ENCODE measurements around the gene DRICH1.
"Not testable (repeated sequence)": the region's sequence is repeated elsewhere in the genome, so short reads cannot be mapped to it uniquely, and the experiment has no call there.

The DRICH1 gene

DNA sequence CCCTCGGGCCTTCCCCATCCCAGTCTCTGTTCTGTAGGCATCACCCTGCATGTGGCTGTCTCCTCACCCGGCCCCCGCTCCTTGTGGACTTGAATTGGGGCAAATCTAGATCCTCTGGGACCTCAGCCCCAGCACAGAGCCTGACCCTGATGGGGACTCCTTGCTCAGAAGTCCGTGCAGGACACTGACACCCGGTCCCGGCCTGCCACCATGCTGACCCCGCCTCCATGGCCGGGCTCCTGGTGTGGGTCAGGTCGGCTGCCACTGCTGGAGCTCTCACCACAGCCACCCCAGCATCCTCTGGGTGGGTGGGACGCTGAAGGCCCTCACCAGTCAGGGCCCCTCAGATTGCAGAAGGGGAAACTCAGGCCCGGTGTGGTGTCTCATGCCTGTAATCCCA lies 53.8 kb downstream of the DRICH1 start:
- H3K9me3 ChIP-seq (ENCODE audit: control insufficient read depth in 1 of 2, low read length in 2 of 2), result no peaks in the 10 kb centered on the region
- no peaks in the 10 kb centered on the region for H3K4me1 ChIP-seq (ENCODE audit: control insufficient read depth in 1 of 2, insufficient read depth in 2 of 2, low read length in 2 of 2)
- no peaks in the 10 kb centered on the region for H3K27me3 ChIP-seq (ENCODE audit: control insufficient read depth in 1 of 2, insufficient read depth in 2 of 2, low read length in 2 of 2)
- H3K36me3 ChIP-seq (ENCODE audit: control insufficient read depth in 1 of 2, insufficient read depth in 2 of 2, low read length in 2 of 2), result no peaks in the 10 kb centered on the region
- no peak overlapping the region for H3K27ac ChIP-seq (ENCODE audit: low read depth, low read length)
- H3K9ac ChIP-seq (ENCODE audit: low read depth in 1 of 2, low read length in 2 of 2), result no peak overlapping the region
- H3K4me3 ChIP-seq (ENCODE audit: low read depth in 1 of 2, low read length in 2 of 2), result no peak overlapping the region

DNA sequence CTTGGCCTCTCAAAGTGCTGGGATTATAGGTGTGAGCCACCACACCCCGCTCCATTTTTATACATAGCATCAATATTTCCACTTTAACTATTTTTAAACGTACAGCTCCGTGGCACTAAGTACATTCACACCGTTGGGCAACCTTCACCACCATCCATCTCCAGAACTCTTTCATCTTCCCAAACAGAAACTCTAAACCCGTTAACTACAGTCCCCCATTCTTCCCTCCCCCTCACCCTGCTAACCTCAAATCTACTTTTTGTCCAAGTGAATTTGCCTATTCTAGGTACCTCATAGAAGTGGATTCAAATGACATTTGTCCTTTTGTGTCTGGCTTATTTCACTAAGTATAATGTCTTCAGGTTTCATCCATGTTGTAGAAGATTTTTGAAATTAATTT lies 55.4 kb downstream of the DRICH1 start:
- no peak overlapping the region for H3K27ac ChIP-seq (ENCODE audit: low read depth, low read length)

DNA sequence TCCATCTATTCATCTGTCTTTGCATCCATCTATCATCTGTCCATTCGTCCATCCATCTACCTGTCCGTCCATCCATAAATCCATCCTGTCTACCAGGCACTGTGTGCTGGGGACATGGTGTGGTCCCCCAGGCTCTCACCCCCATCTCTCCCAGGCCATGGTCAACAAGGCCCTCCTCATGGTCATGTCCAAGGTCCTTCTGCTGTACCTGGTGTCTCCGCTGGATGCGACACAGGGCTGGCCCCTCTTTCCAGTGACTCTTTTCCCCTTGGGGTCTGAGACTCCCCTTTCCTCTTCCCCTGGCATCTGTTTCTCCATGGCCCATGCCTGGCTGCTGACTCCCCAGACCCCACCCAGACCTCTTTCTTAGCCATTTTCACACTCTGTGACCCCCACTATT lies 56.5 kb downstream of the DRICH1 start:
- no peaks in the 10 kb centered on the region for H3K9me3 ChIP-seq (ENCODE audit: control insufficient read depth in 1 of 2, low read length in 2 of 2)

More for the DNA sequence above, 55.4 kb downstream of the DRICH1 start:
- Histone ChIP-seq H3K4me1 (ENCODE audit: control insufficient read depth in 1 of 2, insufficient read depth in 2 of 2, low read length in 2 of 2) (no peaks in the 10 kb centered on the region), H3K9me3 (ENCODE audit: control insufficient read depth in 1 of 2, low read length in 2 of 2) (no peaks in the 10 kb centered on the region), H3K4me3 (ENCODE audit: low read depth in 1 of 2, low read length in 2 of 2) (no peak overlapping the region), H3K9ac (ENCODE audit: low read depth in 1 of 2, low read length in 2 of 2) (no peak overlapping the region), H3K27me3 (ENCODE audit: control insufficient read depth in 1 of 2, insufficient read depth in 2 of 2, low read length in 2 of 2) (no peaks in the 10 kb centered on the region), H3K36me3 (ENCODE audit: control insufficient read depth in 1 of 2, insufficient read depth in 2 of 2, low read length in 2 of 2) (no peaks in the 10 kb centered on the region)

DNA sequence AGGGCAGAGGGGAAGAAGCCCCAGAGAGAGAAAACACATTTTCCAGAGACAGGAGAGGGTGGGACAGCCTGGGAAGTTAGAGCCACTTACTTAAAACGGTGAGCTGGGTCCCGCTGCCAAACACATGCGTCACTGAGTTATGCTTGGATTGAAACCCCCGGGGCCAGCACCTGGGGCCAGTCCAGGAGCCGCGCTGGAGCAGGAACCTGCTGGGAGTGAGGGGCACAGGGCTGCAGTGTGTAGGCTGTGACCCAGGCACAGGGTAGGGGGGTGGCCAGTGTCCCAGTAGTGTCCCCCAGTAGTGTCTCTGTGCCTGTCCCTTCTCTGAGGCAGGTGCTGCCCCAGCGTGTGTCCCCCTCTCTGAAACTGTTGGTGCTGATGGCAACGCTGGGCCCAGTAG lies 57.2 kb downstream of the DRICH1 start:
- Histone ChIP-seq H3K27me3 (ENCODE audit: control insufficient read depth in 1 of 2, insufficient read depth in 2 of 2, low read length in 2 of 2) (no peaks in the 10 kb centered on the region), H3K4me1 (ENCODE audit: control insufficient read depth in 1 of 2, insufficient read depth in 2 of 2, low read length in 2 of 2) (no peaks in the 10 kb centered on the region), H3K27ac (ENCODE audit: low read depth, low read length) (no peak overlapping the region), H3K4me3 (ENCODE audit: low read depth in 1 of 2, low read length in 2 of 2) (no peak overlapping the region), H3K9me3 (ENCODE audit: control insufficient read depth in 1 of 2, low read length in 2 of 2) (no peaks in the 10 kb centered on the region), H3K9ac (ENCODE audit: low read depth in 1 of 2, low read length in 2 of 2) (no peak overlapping the region), H3K36me3 (ENCODE audit: control insufficient read depth in 1 of 2, insufficient read depth in 2 of 2, low read length in 2 of 2) (no peaks in the 10 kb centered on the region)

More for the DNA sequence above, 56.5 kb downstream of the DRICH1 start:
- Histone ChIP-seq H3K27me3 (ENCODE audit: control insufficient read depth in 1 of 2, insufficient read depth in 2 of 2, low read length in 2 of 2) (no peaks in the 10 kb centered on the region), H3K4me3 (ENCODE audit: low read depth in 1 of 2, low read length in 2 of 2) (no peak overlapping the region), H3K4me1 (ENCODE audit: control insufficient read depth in 1 of 2, insufficient read depth in 2 of 2, low read length in 2 of 2) (no peaks in the 10 kb centered on the region), H3K27ac (ENCODE audit: low read depth, low read length) (no peak overlapping the region), H3K9ac (ENCODE audit: low read depth in 1 of 2, low read length in 2 of 2) (no peak overlapping the region), H3K36me3 (ENCODE audit: control insufficient read depth in 1 of 2, insufficient read depth in 2 of 2, low read length in 2 of 2) (no peaks in the 10 kb centered on the region)

DNA sequence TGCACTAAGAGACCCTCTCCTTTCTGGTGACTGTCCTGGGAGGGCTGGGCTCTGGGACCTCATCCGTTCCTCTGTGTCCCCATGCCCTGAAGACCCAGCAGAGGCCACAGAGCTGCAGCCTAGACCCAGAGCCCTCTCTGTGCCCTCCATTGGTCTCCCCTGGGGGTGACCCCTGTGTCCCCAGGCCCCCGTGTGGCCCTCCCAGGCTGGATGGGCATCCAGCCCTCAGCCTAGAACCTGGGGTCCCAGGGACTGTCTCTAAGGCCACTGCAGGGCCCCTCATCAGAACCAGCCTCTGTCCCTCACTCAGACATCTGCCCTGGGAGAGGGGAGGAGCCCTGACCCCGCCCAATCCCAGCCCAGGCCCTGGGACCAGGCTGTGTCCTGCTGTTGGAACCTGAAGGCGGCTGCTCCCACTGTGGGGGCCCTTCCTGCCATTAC lies 57.7 kb downstream of the DRICH1 start:
- H3K4me3 ChIP-seq (ENCODE audit: low read depth in 1 of 2, low read length in 2 of 2), result no peak overlapping the region
- H3K27ac ChIP-seq (ENCODE audit: low read depth, low read length), result no peak overlapping the region
- no peaks in the 10 kb centered on the region for H3K9me3 ChIP-seq (ENCODE audit: control insufficient read depth in 1 of 2, low read length in 2 of 2)
- H3K9ac ChIP-seq (ENCODE audit: low read depth in 1 of 2, low read length in 2 of 2), result no peak overlapping the region
- H3K27me3 ChIP-seq (ENCODE audit: control insufficient read depth in 1 of 2, insufficient read depth in 2 of 2, low read length in 2 of 2), result no peaks in the 10 kb centered on the region
- no peaks in the 10 kb centered on the region for H3K4me1 ChIP-seq (ENCODE audit: control insufficient read depth in 1 of 2, insufficient read depth in 2 of 2, low read length in 2 of 2)
- H3K36me3 ChIP-seq (ENCODE audit: control insufficient read depth in 1 of 2, insufficient read depth in 2 of 2, low read length in 2 of 2), result no peaks in the 10 kb centered on the region

DNA sequence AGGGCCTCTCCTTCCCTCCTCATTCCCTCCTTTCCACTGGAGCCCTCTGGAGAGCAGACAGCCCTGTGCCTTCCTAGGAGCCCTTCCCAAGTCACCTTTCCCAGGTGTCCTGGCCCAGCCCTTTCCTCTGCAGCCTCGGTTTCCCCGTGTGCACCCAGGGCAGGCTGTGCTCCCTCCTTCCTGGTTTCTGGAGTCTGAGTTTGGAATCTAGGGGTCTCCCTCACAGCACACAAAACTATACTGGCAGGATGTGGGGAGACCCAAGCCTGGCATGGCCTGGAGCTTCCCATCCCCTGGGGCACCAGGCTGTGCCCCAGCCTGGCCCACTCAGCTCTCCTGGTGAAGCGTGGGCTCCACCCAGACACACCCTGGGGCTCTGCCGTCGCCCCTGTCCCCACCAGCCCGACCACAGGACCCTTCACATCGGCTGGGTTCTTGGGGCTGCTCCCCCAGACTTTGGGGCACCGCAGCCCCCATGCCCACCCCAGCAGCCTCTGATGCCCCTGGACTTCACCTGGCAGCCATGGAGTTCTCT lies 58.4 kb downstream of the DRICH1 start:
- not testable (repeated sequence) for H3K4me3 ChIP-seq (ENCODE audit: low read depth in 1 of 2, low read length in 2 of 2); H3K36me3 ChIP-seq (ENCODE audit: control insufficient read depth in 1 of 2, insufficient read depth in 2 of 2, low read length in 2 of 2); H3K9me3 ChIP-seq (ENCODE audit: control insufficient read depth in 1 of 2, low read length in 2 of 2); H3K4me1 ChIP-seq (ENCODE audit: control insufficient read depth in 1 of 2, insufficient read depth in 2 of 2, low read length in 2 of 2); H3K27me3 ChIP-seq (ENCODE audit: control insufficient read depth in 1 of 2, insufficient read depth in 2 of 2, low read length in 2 of 2); H3K9ac ChIP-seq (ENCODE audit: low read depth in 1 of 2, low read length in 2 of 2); H3K27ac ChIP-seq (ENCODE audit: low read depth, low read length)

DNA sequence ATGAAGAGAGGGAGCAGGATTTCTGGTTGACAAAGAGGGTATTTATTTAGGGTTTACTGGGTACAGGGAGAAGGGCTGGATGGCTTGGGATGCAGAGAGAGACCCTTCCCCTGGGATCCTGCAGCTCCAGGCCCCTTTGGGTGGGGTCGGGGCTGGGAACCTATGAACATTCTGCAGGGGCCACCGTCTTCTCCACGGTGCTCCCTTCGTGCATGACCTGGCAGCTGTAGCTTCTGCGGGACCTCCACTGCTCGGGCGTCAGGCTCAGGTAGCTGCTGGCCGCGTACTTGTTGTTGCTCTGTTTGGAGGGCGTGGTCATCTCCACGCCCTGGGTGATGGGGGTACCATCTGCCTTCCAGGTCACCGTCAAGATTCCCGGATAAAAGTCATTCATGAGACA lies 59.0 kb downstream of the DRICH1 start:
- not testable (repeated sequence) for H3K9me3 ChIP-seq (ENCODE audit: control insufficient read depth in 1 of 2, low read length in 2 of 2); H3K36me3 ChIP-seq (ENCODE audit: control insufficient read depth in 1 of 2, insufficient read depth in 2 of 2, low read length in 2 of 2); H3K4me3 ChIP-seq (ENCODE audit: low read depth in 1 of 2, low read length in 2 of 2); H3K9ac ChIP-seq (ENCODE audit: low read depth in 1 of 2, low read length in 2 of 2); H3K27me3 ChIP-seq (ENCODE audit: control insufficient read depth in 1 of 2, insufficient read depth in 2 of 2, low read length in 2 of 2); H3K4me1 ChIP-seq (ENCODE audit: control insufficient read depth in 1 of 2, insufficient read depth in 2 of 2, low read length in 2 of 2); H3K27ac ChIP-seq (ENCODE audit: low read depth, low read length)

DNA sequence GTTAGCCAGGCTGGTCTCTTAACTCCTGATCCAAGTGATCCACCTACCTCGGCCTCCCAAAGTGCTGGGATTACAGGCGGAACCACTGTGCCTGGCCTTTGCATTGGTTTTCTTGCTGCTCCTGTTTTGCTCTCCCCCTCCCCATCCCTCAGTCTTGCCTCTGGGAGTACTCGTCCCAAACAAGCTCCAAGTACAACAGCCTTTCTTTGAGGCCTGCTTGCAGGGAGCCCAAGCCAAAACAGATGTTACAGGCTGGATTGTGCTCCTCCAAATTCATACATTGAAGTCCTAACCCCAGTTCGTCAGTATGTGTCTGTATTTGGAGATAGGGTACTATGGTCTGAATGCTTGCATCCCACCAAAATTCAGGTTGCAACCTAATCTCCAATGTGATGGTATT lies 60.6 kb downstream of the DRICH1 start:
- Histone ChIP-seq H3K27ac (ENCODE audit: low read depth, low read length) (no peak overlapping the region), H3K4me3 (ENCODE audit: low read depth in 1 of 2, low read length in 2 of 2) (no peak overlapping the region), H3K4me1 (ENCODE audit: control insufficient read depth in 1 of 2, insufficient read depth in 2 of 2, low read length in 2 of 2) (no peaks in the 10 kb centered on the region), H3K9me3 (ENCODE audit: control insufficient read depth in 1 of 2, low read length in 2 of 2) (no peaks in the 10 kb centered on the region), H3K9ac (ENCODE audit: low read depth in 1 of 2, low read length in 2 of 2) (no peak overlapping the region), H3K27me3 (ENCODE audit: control insufficient read depth in 1 of 2, insufficient read depth in 2 of 2, low read length in 2 of 2) (peaks cover 0 to 9% of the 10 kb centered on the region in 2 donors), H3K36me3 (ENCODE audit: control insufficient read depth in 1 of 2, insufficient read depth in 2 of 2, low read length in 2 of 2) (no peaks in the 10 kb centered on the region)

DNA sequence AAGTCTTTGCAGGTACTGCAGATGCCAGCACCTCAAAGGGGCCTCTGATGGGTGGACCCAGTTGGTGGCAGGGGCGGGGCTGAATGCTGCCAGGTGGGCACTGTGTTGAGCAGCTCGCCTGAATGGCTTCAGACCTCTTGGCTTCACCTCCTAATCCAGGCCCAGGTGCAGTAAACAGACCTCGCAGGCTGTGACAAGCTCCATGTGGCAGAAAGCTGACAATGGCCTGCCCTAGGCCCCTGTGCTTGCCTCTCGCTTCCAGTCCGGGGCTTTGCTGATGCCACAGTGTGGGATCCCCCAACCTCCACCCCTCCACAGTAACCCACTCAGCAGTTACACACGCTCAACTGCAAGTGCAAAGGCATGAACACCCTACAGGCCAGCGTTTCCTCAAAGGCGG lies 61.4 kb downstream of the DRICH1 start:
- H3K4me3 ChIP-seq (ENCODE audit: low read depth in 1 of 2, low read length in 2 of 2), result no peak overlapping the region
- H3K27me3 ChIP-seq (ENCODE audit: control insufficient read depth in 1 of 2, insufficient read depth in 2 of 2, low read length in 2 of 2), result peaks cover 4 to 13% of the 10 kb centered on the region in 2 donors

DNA sequence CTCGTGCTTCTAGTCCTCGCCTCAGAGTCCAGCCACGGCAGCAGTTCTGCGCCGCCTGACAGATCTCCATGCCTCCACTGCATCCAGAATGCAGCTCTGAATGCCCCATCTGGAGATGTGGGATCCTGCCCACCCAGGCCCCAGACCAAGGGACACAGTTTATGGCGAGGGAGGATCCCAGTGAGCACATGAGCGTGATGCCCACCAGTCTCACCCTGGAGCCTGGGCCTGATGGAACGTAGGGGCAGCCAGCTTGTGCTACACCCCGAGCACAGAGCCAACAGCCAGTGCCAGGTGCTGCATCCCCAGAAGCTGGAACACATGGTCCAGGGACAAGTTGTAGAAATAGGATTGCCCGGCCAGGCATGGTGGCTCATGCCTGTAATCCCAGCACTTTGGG lies 62.4 kb downstream of the DRICH1 start:
- Histone ChIP-seq H3K27ac (ENCODE audit: low read depth, low read length) (no peak overlapping the region), H3K36me3 (ENCODE audit: control insufficient read depth in 1 of 2, insufficient read depth in 2 of 2, low read length in 2 of 2) (no peaks in the 10 kb centered on the region), H3K4me3 (ENCODE audit: low read depth in 1 of 2, low read length in 2 of 2) (no peak overlapping the region), H3K4me1 (ENCODE audit: control insufficient read depth in 1 of 2, insufficient read depth in 2 of 2, low read length in 2 of 2) (peaks cover 0 to 8% of the 10 kb centered on the region in 2 donors), H3K9ac (ENCODE audit: low read depth in 1 of 2, low read length in 2 of 2) (no peak overlapping the region), H3K9me3 (ENCODE audit: control insufficient read depth in 1 of 2, low read length in 2 of 2) (no peaks in the 10 kb centered on the region), H3K27me3 (ENCODE audit: control insufficient read depth in 1 of 2, insufficient read depth in 2 of 2, low read length in 2 of 2) (peaks cover 11 to 19% of the 10 kb centered on the region in 2 donors)

More for the DNA sequence above, 61.4 kb downstream of the DRICH1 start:
- Histone ChIP-seq H3K27ac (ENCODE audit: low read depth, low read length) (no peak overlapping the region), H3K36me3 (ENCODE audit: control insufficient read depth in 1 of 2, insufficient read depth in 2 of 2, low read length in 2 of 2) (no peaks in the 10 kb centered on the region), H3K4me1 (ENCODE audit: control insufficient read depth in 1 of 2, insufficient read depth in 2 of 2, low read length in 2 of 2) (peaks cover 0 to 4% of the 10 kb centered on the region in 2 donors), H3K9ac (ENCODE audit: low read depth in 1 of 2, low read length in 2 of 2) (no peak overlapping the region), H3K9me3 (ENCODE audit: control insufficient read depth in 1 of 2, low read length in 2 of 2) (no peaks in the 10 kb centered on the region)

DNA sequence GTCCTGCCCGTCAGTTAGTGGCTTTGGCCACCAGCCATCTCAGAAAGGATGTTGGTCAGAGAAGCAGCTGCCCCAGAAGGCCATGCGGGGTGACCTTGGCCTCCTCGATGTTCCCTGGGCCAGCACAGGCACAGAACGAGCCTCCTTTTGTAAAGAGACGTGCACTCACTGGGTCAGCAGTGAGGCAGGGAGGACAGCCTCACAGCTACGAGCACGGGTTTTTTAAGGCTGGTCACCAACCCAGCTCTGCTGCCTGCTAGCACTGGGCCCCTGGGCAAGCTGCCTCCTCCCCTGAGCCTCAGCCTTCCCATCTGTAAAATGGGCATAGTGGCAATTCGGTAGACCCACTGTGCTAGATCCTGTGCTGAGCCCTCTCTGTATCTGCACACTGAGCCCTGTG lies 62.8 kb downstream of the DRICH1 start:
- H3K4me3 ChIP-seq (ENCODE audit: low read depth in 1 of 2, low read length in 2 of 2), result no peak overlapping the region
- peaks cover 0 to 8% of the 10 kb centered on the region in 2 donors for H3K4me1 ChIP-seq (ENCODE audit: control insufficient read depth in 1 of 2, insufficient read depth in 2 of 2, low read length in 2 of 2)
- peaks cover 15 to 19% of the 10 kb centered on the region in 2 donors for H3K27me3 ChIP-seq (ENCODE audit: control insufficient read depth in 1 of 2, insufficient read depth in 2 of 2, low read length in 2 of 2)
- H3K9me3 ChIP-seq (ENCODE audit: control insufficient read depth in 1 of 2, low read length in 2 of 2), result no peaks in the 10 kb centered on the region
- no peaks in the 10 kb centered on the region for H3K36me3 ChIP-seq (ENCODE audit: control insufficient read depth in 1 of 2, insufficient read depth in 2 of 2, low read length in 2 of 2)
- no peak overlapping the region for H3K9ac ChIP-seq (ENCODE audit: low read depth in 1 of 2, low read length in 2 of 2)
- H3K27ac ChIP-seq (ENCODE audit: low read depth, low read length), result no peak overlapping the region

Data from duodenal mucosa (tissue), 2 donors.